HG03039 (cell line): Measurements from ENCODE around the gene SLC1A2.

ENCODE experiments used
- ATAC-seq: cut with Tn5 transposase; IDR thresholded peaks from one replicate; pipeline ENCODE4 v1.9.1; 2021; ENCODE audit warnings: mild to moderate bottlenecking, moderate library complexity; ENCODE audit not compliant: unreplicated experiment

The SLC1A2 gene

GRCh38 chr11:35248558-35249323 lies 170.6 kb downstream of the SLC1A2 start:
- no peak for ATAC-seq

GRCh38 chr11:35247863-35248262 lies 171.5 kb downstream of the SLC1A2 start:
- no peak for ATAC-seq

GRCh38 chr11:35247428-35247827 lies 171.9 kb downstream of the SLC1A2 start:
- no peak for ATAC-seq

GRCh38 chr11:35246745-35247144 lies 172.6 kb downstream of the SLC1A2 start:
- ATAC-seq: no peak

GRCh38 chr11:35245786-35246185 lies 173.6 kb downstream of the SLC1A2 start:
- no peak for ATAC-seq

GRCh38 chr11:35245056-35245455 lies 174.3 kb downstream of the SLC1A2 start:
- ATAC-seq: no peak

GRCh38 chr11:35243774-35244173 lies 175.6 kb downstream of the SLC1A2 start:
- no peak for ATAC-seq

GRCh38 chr11:35242412-35243242 lies 176.7 kb downstream of the SLC1A2 start:
- ATAC-seq: no peak

- no peak for ATAC-seq
Observed at GRCh38 chr11:35241531-35241930, 177.8 kb downstream of the SLC1A2 start.

- ATAC-seq: no peak
Observed at GRCh38 chr11:35241083-35241482, 178.3 kb downstream of the SLC1A2 start.

GRCh38 chr11:35239471-35240075 lies 179.8 kb downstream of the SLC1A2 start:
- ATAC-seq: no peak

GRCh38 chr11:35238882-35239281 lies 180.5 kb downstream of the SLC1A2 start:
- ATAC-seq: no peak

GRCh38 chr11:35237860-35238715 lies 181.3 kb downstream of the SLC1A2 start:
- no peak for ATAC-seq

- ATAC-seq: no peak
Observed at GRCh38 chr11:35237351-35237750, 182.0 kb downstream of the SLC1A2 start.

GRCh38 chr11:35236667-35237003 lies 182.7 kb downstream of the SLC1A2 start:
- ATAC-seq: no peak

- no peak for ATAC-seq
Observed at GRCh38 chr11:35235936-35236666, 183.3 kb downstream of the SLC1A2 start.

- ATAC-seq: no peak
Observed at GRCh38 chr11:35235498-35235897, 183.9 kb downstream of the SLC1A2 start.

- ATAC-seq: no peak
Observed at GRCh38 chr11:35235157-35235468, 184.2 kb downstream of the SLC1A2 start.

GRCh38 chr11:35234460-35235156 lies 184.8 kb downstream of the SLC1A2 start:
- no peak for ATAC-seq

- ATAC-seq: no peak
Observed at GRCh38 chr11:35233518-35233917, 185.8 kb downstream of the SLC1A2 start.
